Measurements from ENCODE around the gene PIEZO1. TPM values are rescaled to one million over a fixed set of nuclear protein-coding genes. Genes with fewer than 3 reads are reported as not detected.

Gene PIEZO1
- total RNA-seq, 1 experiment from 2014 or later = 71.1 TPM

- Histone ChIP-seq H3K4ac (ENCODE audit: low read depth, low read length) (no peak overlapping the region), H2BK15ac (ENCODE audit: low read depth, low read length) (no peak overlapping the region), H2BK5ac (ENCODE audit: insufficient read length, low read length) (no peak overlapping the region), H4K91ac (ENCODE audit: insufficient read length, low read depth, low read length) (no peak overlapping the region), H3K27me3 (ENCODE audit: insufficient read depth, low read length) (no peaks in the 10 kb centered on the region), H2BK20ac (ENCODE audit: low read depth, low read length, poor library complexity, severe bottlenecking) (no peak overlapping the region), H3K79me2 (ENCODE audit: insufficient read depth, low read length) (peaks cover 4% of the 10 kb centered on the region; the same call in 1 of the 2 replicates), H2BK12ac (ENCODE audit: insufficient read length, low read depth, low read length) (no peak overlapping the region), H2AFZ (ENCODE audit: low read length) (no peak overlapping the region), H3T11ph (ENCODE audit: low read length) (no peak overlapping the region), H3K4me2 (ENCODE audit: insufficient read depth, insufficient read length, low read length) (no peak overlapping the region), H3K9ac (ENCODE audit: extremely low read depth, insufficient read length, low read length) (no peak overlapping the region), H3K23me2 (ENCODE audit: insufficient read length, low read depth, low read length, poor library complexity, severe bottlenecking) (no peaks in the 10 kb centered on the region), H3K56ac (ENCODE audit: insufficient read length, low read depth, low read length) (no peak overlapping the region), H3K27ac (ENCODE audit: insufficient read length, low read depth, low read length) (no peak overlapping the region), H3K18ac (ENCODE audit: insufficient read length, low read depth, low read length) (no peak overlapping the region), H2BK120ac (ENCODE audit: low read depth, low read length, poor library complexity, severe bottlenecking) (no peak overlapping the region), H2AK5ac (ENCODE audit: insufficient read length, low read length) (no peak overlapping the region), H4K5ac (ENCODE audit: insufficient read length, low read depth, low read length) (no peak overlapping the region), H3K14ac (ENCODE audit: insufficient read depth, low read length) (no peak overlapping the region), H3K23ac (ENCODE audit: insufficient read length, low read depth, low read length) (no peak overlapping the region), H4K8ac (replicated peaks; ENCODE audit: insufficient read length, low read depth, low read length) (no peak overlapping the region), H4K20me1 (ENCODE audit: control insufficient read depth, insufficient read depth, insufficient read length) (no peaks in the 10 kb centered on the region), H3K4me1 (ENCODE audit: insufficient read depth, low read length) (no peaks in the 10 kb centered on the region), H3K79me1 (ENCODE audit: insufficient read depth, low read depth, low read length, poor library complexity, severe bottlenecking) (no peaks in the 10 kb centered on the region), H3K9me3 (ENCODE audit: control insufficient read depth, low read depth, low read length) (no peaks in the 10 kb centered on the region)
- no CpG with 5 or more reads among the region's 18 CpGs for WGBS (ENCODE audit: extremely low coverage, insufficient read length, low lambda C conversion rate)
- Mint-ChIP-seq H3K27ac (no peak overlapping the region; a peak in 1 of 7 replicates), H3K4me3 (no peak overlapping the region), H3K36me3 (ENCODE audit: insufficient read depth in 1 of 3, low read depth in 3 of 3) (no peaks in the 10 kb centered on the region), H3K27me3 (ENCODE audit: low read depth) (no peaks in the 10 kb centered on the region), H3K4me1 (peaks cover 25 to 46% of the 10 kb centered on the region in 2 experiments), H3K9me3 (no peaks in the 10 kb centered on the region)
- no peak for DNase-seq
- no peak for TF ChIP-seq CTCF (conservative IDR thresholded peaks at IDR 0.05)
These were observed 9.2 kb downstream of the PIEZO1 start for GRCh38 chr16:88775825-88776224.
